ENCODE results near the gene TNFRSF18.

TNFRSF18 gene

DNA sequence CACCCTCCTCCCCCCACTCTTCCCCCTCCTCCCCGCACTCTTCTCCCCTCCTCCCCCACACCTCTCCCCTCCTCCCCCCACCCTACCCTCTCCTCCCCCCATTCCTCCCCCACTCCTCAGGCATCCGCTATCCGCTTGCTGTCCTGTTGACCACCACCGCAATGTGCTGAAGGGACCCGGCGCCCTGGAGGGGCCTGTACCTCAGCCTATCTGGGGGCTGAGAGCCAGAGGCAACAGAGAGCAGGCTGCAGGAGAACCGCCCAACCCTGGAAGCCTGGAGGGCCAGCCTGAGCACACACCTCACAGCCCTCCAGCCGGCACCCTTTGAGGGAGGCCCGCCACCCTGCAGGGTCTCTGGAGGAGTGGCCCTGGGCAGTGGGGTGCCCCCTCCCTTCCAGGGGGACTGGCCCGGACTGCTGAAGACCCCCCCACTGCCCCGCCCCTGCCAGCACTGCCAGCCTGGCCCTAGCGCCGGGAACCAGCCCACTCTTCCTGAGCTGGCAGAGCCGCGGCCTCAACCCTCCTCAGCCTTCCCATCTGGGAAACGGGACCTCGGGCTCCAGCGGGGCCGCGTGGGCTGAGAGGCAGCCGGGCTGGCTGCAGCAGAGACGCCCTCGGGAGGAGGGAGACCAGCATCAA lies 38.9 kb upstream of the TNFRSF18 start:
- Histone ChIP-seq H2BK5ac (ENCODE audit: low read depth, low read length, poor library complexity, severe bottlenecking) (no peak overlapping the region), H3K4ac (ENCODE audit: low read depth in 1 of 2, low read length in 2 of 2) (no peak overlapping the region), H3K14ac (ENCODE audit: low read length in 2 of 2) (no peak overlapping the region), H4K91ac (ENCODE audit: low read length) (no peak overlapping the region), H2AK5ac (ENCODE audit: low read length, severe bottlenecking) (no peak overlapping the region), H3K79me1 (replicated peaks; ENCODE audit: low read length, poor library complexity, severe bottlenecking) (peaks cover 6% of the 10 kb centered on the region), H2BK12ac (ENCODE audit: low read length in 2 of 2) (no peak overlapping the region), H3K27me3 (ENCODE audit: control insufficient read depth in 1 of 2, insufficient read depth in 1 of 2, low read length in 2 of 2) (peaks cover 6 to 20% of the 10 kb centered on the region in 2 experiments), H2BK15ac (ENCODE audit: low read depth, poor library complexity, severe bottlenecking) (no peak overlapping the region), H3K9me3 (ENCODE audit: control insufficient read depth, low read length) (no peaks in the 10 kb centered on the region), H3K4me3 (ENCODE audit: insufficient read depth in 1 of 2, low read depth in 1 of 2, low read length in 2 of 2) (no peak overlapping the region), H2BK120ac (ENCODE audit: low read depth, low read length) (no peak overlapping the region), H3K36me3 (ENCODE audit: control insufficient read depth in 1 of 2, insufficient read depth in 2 of 2, low read depth in 1 of 2, low read length in 2 of 2) (peaks cover 0 to 32% of the 10 kb centered on the region in 2 experiments), H3K4me2 (ENCODE audit: low read length, poor library complexity, severe bottlenecking) (no peak overlapping the region), H3K23ac (ENCODE audit: low read length in 2 of 2) (no peak overlapping the region), H3K4me1 (ENCODE audit: control insufficient read depth, insufficient read depth, low read depth, low read length) (peaks cover 34% of the 10 kb centered on the region), H3K18ac (ENCODE audit: low read depth in 1 of 2, low read length in 2 of 2) (no peak overlapping the region), H4K8ac (ENCODE audit: low read length) (no peak overlapping the region), H3K9ac (ENCODE audit: low read length) (no peak overlapping the region), H2AFZ (ENCODE audit: low read depth, low read length) (no peak overlapping the region), H3K27ac (ENCODE audit: low read length, poor library complexity, severe bottlenecking) (no peak overlapping the region)
- DNase-seq, result no peak
- 87% methylated on average over 22 of the region's 23 CpGs for WGBS

DNA sequence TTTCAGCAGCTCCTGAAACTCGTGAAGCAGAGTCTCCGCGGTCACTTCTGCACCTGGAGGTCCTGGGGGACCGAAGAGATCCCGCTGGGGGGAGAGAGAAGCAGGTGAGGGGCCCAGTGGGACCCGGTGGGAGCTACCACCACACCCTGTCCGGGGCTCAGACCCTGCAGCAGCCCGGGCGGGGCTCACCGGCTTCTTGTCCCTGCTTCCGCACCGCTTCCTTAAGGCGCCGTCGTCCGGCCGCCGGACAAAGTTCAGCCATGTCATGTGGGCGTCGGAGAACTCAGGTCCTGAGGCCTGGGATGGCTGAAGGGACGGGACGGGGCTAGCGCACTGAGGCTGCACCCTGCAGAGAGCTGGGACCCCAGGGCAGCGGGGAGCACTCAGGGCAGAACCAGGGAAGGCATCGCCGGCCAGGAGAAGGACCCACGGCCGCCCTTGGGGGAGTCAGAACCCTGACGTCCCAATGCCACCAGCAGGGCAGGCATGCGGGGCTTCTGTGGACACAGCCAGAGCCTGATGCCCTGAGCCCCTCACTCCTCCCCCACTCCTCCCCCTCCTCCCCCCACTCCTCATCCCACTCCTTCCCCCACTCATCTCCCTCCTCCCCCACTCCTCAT lies 37.9 kb upstream of the TNFRSF18 start:
- Histone ChIP-seq H3K27ac (ENCODE audit: low read length, poor library complexity, severe bottlenecking) (no peak overlapping the region), H2AK5ac (ENCODE audit: low read length, severe bottlenecking) (no peak overlapping the region), H3K4me3 (ENCODE audit: insufficient read depth in 1 of 2, low read depth in 1 of 2, low read length in 2 of 2) (no peak overlapping the region), H3K4me2 (ENCODE audit: low read length, poor library complexity, severe bottlenecking) (no peak overlapping the region), H3K4ac (ENCODE audit: low read depth in 1 of 2, low read length in 2 of 2) (no peak overlapping the region), H3K79me1 (replicated peaks; ENCODE audit: low read length, poor library complexity, severe bottlenecking) (peaks cover 2% of the 10 kb centered on the region), H2BK120ac (ENCODE audit: low read depth, low read length) (no peak overlapping the region), H3K9ac (ENCODE audit: low read length) (no peak overlapping the region), H4K8ac (ENCODE audit: low read length) (no peak overlapping the region), H2BK5ac (ENCODE audit: low read depth, low read length, poor library complexity, severe bottlenecking) (no peak overlapping the region), H3K14ac (ENCODE audit: low read length in 2 of 2) (no peak overlapping the region), H3K23ac (ENCODE audit: low read length in 2 of 2) (no peak overlapping the region), H2BK15ac (ENCODE audit: low read depth, poor library complexity, severe bottlenecking) (no peak overlapping the region), H3K9me3 (ENCODE audit: control insufficient read depth, low read length) (no peaks in the 10 kb centered on the region), H3K27me3 (ENCODE audit: control insufficient read depth in 1 of 2, insufficient read depth in 1 of 2, low read length in 2 of 2) (peaks cover 6 to 30% of the 10 kb centered on the region in 2 experiments), H3K18ac (ENCODE audit: low read depth in 1 of 2, low read length in 2 of 2) (no peak overlapping the region), H3K36me3 (ENCODE audit: control insufficient read depth in 1 of 2, insufficient read depth in 2 of 2, low read depth in 1 of 2, low read length in 2 of 2) (peaks cover 0 to 32% of the 10 kb centered on the region in 2 experiments), H2BK12ac (ENCODE audit: low read length in 2 of 2) (no peak overlapping the region), H2AFZ (ENCODE audit: low read depth, low read length) (no peak overlapping the region), H3K4me1 (ENCODE audit: control insufficient read depth, insufficient read depth, low read depth, low read length) (peaks cover 43% of the 10 kb centered on the region), H4K91ac (ENCODE audit: low read length) (no peak overlapping the region)
- 82% methylated on average over 28 of the region's 30 CpGs for WGBS
- DNase-seq, result no peak

DNA sequence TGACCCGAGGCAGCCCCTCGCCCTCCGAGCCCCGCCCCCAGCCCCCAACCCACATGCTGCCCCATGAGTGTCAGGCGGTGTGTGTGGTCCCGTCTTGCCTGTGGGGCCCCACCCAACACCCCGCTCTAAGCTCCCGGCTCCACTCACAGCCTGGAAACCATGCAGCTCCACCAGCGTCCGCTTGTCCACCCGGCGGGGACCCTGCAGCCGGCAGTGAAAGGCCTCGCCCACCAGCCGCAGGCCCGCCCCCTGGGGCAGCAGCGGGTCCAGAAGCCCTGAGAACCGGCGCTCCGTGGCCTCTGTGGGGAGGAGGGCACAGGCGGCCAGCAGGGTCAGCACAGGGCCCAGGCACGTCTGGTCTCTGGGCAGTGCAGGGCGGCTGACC lies 37.4 kb upstream of the TNFRSF18 start:
- no peak overlapping the region for H2BK5ac ChIP-seq (ENCODE audit: low read depth, low read length, poor library complexity, severe bottlenecking)
- no peak overlapping the region for H4K91ac ChIP-seq (ENCODE audit: low read length)
- H2BK15ac ChIP-seq (ENCODE audit: low read depth, poor library complexity, severe bottlenecking), result no peak overlapping the region
- no peak overlapping the region for H3K23ac ChIP-seq (ENCODE audit: low read length in 2 of 2)
- peaks cover 43% of the 10 kb centered on the region for H3K4me1 ChIP-seq (ENCODE audit: control insufficient read depth, insufficient read depth, low read depth, low read length)
- no peak overlapping the region for H2BK12ac ChIP-seq (ENCODE audit: low read length in 2 of 2)
- H3K4me2 ChIP-seq (ENCODE audit: low read length, poor library complexity, severe bottlenecking), result no peak overlapping the region
- H2AK5ac ChIP-seq (ENCODE audit: low read length, severe bottlenecking), result no peak overlapping the region
- H3K27me3 ChIP-seq (ENCODE audit: control insufficient read depth in 1 of 2, insufficient read depth in 1 of 2, low read length in 2 of 2), result peaks cover 6 to 35% of the 10 kb centered on the region in 2 experiments
- DNase-seq, result no peak
- no peak overlapping the region for H3K14ac ChIP-seq (ENCODE audit: low read length in 2 of 2)
- H3K18ac ChIP-seq (ENCODE audit: low read depth in 1 of 2, low read length in 2 of 2), result no peak overlapping the region
- no peak overlapping the region for H3K4ac ChIP-seq (ENCODE audit: low read depth in 1 of 2, low read length in 2 of 2)
- peaks cover 0 to 33% of the 10 kb centered on the region in 2 experiments for H3K36me3 ChIP-seq (ENCODE audit: control insufficient read depth in 1 of 2, insufficient read depth in 2 of 2, low read depth in 1 of 2, low read length in 2 of 2)
- H2BK120ac ChIP-seq (ENCODE audit: low read depth, low read length), result no peak overlapping the region
- H3K79me1 ChIP-seq (replicated peaks; ENCODE audit: low read length, poor library complexity, severe bottlenecking), result peaks cover 2% of the 10 kb centered on the region
- H4K8ac ChIP-seq (ENCODE audit: low read length), result no peak overlapping the region
- H3K27ac ChIP-seq (ENCODE audit: low read length, poor library complexity, severe bottlenecking), result no peak overlapping the region
- no peak overlapping the region for H2AFZ ChIP-seq (ENCODE audit: low read depth, low read length)
- H3K9me3 ChIP-seq (ENCODE audit: control insufficient read depth, low read length), result no peaks in the 10 kb centered on the region
- WGBS, result 74% methylated on average over 23 of the region's 23 CpGs
- no peak overlapping the region for H3K9ac ChIP-seq (ENCODE audit: low read length)
- no peak overlapping the region for H3K4me3 ChIP-seq (ENCODE audit: insufficient read depth in 1 of 2, low read depth in 1 of 2, low read length in 2 of 2)

DNA sequence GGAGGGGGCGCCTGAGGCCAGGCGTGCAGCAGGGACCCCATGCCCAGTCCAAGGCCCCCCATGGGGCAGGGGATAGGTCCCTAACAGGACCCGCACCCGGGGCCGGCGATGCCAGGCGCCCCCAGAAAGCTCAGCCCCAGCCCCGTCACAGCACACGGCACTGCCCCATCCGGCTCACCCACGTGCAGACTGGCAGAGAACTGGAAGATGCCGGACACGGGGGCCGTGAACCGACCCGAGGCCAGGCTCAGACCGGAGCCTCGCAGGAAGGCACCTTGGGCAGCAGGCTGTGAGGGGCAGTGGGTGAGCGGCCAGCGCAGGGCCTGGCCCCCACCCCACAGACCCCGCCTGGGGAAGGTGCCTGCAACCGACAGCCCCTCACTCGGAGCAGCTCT lies 36.9 kb upstream of the TNFRSF18 start:
- Histone ChIP-seq H2AFZ (ENCODE audit: low read depth, low read length) (no peak overlapping the region), H4K91ac (ENCODE audit: low read length) (no peak overlapping the region), H3K9me3 (ENCODE audit: control insufficient read depth, low read length) (no peaks in the 10 kb centered on the region), H3K14ac (ENCODE audit: low read length in 2 of 2) (no peak overlapping the region), H2BK15ac (ENCODE audit: low read depth, poor library complexity, severe bottlenecking) (no peak overlapping the region), H2BK12ac (ENCODE audit: low read length in 2 of 2) (no peak overlapping the region), H3K4me3 (ENCODE audit: insufficient read depth in 1 of 2, low read depth in 1 of 2, low read length in 2 of 2) (no peak overlapping the region), H3K27me3 (ENCODE audit: control insufficient read depth in 1 of 2, insufficient read depth in 1 of 2, low read length in 2 of 2) (peaks cover 6 to 40% of the 10 kb centered on the region in 2 experiments), H3K9ac (ENCODE audit: low read length) (no peak overlapping the region), H3K18ac (ENCODE audit: low read depth in 1 of 2, low read length in 2 of 2) (no peak overlapping the region), H2BK5ac (ENCODE audit: low read depth, low read length, poor library complexity, severe bottlenecking) (no peak overlapping the region), H3K4ac (ENCODE audit: low read depth in 1 of 2, low read length in 2 of 2) (no peak overlapping the region), H3K4me1 (ENCODE audit: control insufficient read depth, insufficient read depth, low read depth, low read length) (peaks cover 43% of the 10 kb centered on the region), H3K79me1 (replicated peaks; ENCODE audit: low read length, poor library complexity, severe bottlenecking) (peaks cover 2% of the 10 kb centered on the region), H3K36me3 (ENCODE audit: control insufficient read depth in 1 of 2, insufficient read depth in 2 of 2, low read depth in 1 of 2, low read length in 2 of 2) (peaks cover 0 to 34% of the 10 kb centered on the region in 2 experiments), H3K23ac (ENCODE audit: low read length in 2 of 2) (no peak overlapping the region), H3K27ac (ENCODE audit: low read length, poor library complexity, severe bottlenecking) (no peak overlapping the region), H2BK120ac (ENCODE audit: low read depth, low read length) (no peak overlapping the region), H4K8ac (ENCODE audit: low read length) (no peak overlapping the region), H3K4me2 (ENCODE audit: low read length, poor library complexity, severe bottlenecking) (no peak overlapping the region), H2AK5ac (ENCODE audit: low read length, severe bottlenecking) (no peak overlapping the region)
- 91% methylated on average over 23 of the region's 23 CpGs for WGBS
- DNase-seq, result no peak
